Ishikawa (cell line): ENCODE data around the gene EXOC4.

Source experiments
- CEBPB ChIP-seq: IDR thresholded peaks from 2 replicates; pipeline ENCODE4 v1.6.1; 2012
- CREB1 ChIP-seq: IDR thresholded peaks from 2 replicates; pipeline ENCODE4 v1.6.1; 2012; ENCODE audit warnings: low read depth
- EGR1 ChIP-seq: IDR thresholded peaks from 2 replicates; pipeline ENCODE4 v1.6.1; 2012
- EP300 ChIP-seq: IDR thresholded peaks from 2 replicates; pipeline ENCODE4 v1.6.1; 2012; ENCODE audit warnings: borderline replicate concordance
- FOXM1 ChIP-seq: IDR thresholded peaks from 2 replicates; pipeline ENCODE4 v1.6.1; 2012; ENCODE audit warnings: low read depth, borderline replicate concordance
- MAX ChIP-seq: IDR thresholded peaks from 2 replicates; pipeline ENCODE4 v1.6.1; 2012
- NFIC ChIP-seq: IDR thresholded peaks from 2 replicates; pipeline ENCODE4 v1.6.1; 2012
- RAD21 ChIP-seq: IDR thresholded peaks from 2 replicates; pipeline ENCODE4 v1.6.1; 2012; ENCODE audit warnings: low read depth
- TAF1 ChIP-seq: IDR thresholded peaks from 2 replicates; pipeline ENCODE4 v1.6.1; 2012; ENCODE audit warnings: low read depth, mild to moderate bottlenecking
- TCF12 ChIP-seq: IDR thresholded peaks from 2 replicates; pipeline ENCODE4 v1.6.1; 2012; ENCODE audit warnings: low read depth
- TEAD4 ChIP-seq: IDR thresholded peaks from 2 replicates; pipeline ENCODE4 v1.6.1; 2012
- USF1 ChIP-seq: IDR thresholded peaks from 2 replicates; pipeline ENCODE4 v1.6.1; 2012
- YY1 ChIP-seq: IDR thresholded peaks from 2 replicates; pipeline ENCODE4 v1.6.1; 2012; ENCODE audit warnings: low read depth
- ZBTB7A ChIP-seq: IDR thresholded peaks from 2 replicates; pipeline ENCODE4 v1.6.1; 2012; ENCODE audit warnings: low read depth
- TF ChIP-seq, protein P1 (sequence below): IDR thresholded peaks from 2 replicates; pipeline ENCODE4 v1.6.1; 2012; ENCODE audit warnings: low read depth, mild to moderate bottlenecking

Gene EXOC4

DNA sequence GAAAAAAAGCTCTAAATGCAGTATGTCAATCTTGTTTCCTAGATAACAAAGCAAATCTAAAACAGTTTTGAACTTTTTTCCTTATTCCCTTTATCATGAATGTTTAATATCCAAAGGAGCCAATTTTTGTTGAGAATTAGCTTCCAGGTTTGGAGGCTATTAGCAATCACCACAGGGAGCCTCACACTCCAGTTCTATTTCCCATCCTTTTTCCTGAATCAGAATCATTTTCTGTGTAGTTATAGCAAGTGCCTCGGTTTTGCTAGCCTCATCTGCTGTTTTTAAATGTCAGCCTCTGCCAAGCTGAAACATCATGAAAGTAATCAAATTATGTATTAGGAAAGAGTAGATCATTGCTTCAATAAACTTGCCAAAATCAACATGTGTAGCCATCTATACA is 516.8 kb downstream of the EXOC4 start:
- TF ChIP-seq EGR1 = no peak
- TF ChIP-seq, protein P1, sequence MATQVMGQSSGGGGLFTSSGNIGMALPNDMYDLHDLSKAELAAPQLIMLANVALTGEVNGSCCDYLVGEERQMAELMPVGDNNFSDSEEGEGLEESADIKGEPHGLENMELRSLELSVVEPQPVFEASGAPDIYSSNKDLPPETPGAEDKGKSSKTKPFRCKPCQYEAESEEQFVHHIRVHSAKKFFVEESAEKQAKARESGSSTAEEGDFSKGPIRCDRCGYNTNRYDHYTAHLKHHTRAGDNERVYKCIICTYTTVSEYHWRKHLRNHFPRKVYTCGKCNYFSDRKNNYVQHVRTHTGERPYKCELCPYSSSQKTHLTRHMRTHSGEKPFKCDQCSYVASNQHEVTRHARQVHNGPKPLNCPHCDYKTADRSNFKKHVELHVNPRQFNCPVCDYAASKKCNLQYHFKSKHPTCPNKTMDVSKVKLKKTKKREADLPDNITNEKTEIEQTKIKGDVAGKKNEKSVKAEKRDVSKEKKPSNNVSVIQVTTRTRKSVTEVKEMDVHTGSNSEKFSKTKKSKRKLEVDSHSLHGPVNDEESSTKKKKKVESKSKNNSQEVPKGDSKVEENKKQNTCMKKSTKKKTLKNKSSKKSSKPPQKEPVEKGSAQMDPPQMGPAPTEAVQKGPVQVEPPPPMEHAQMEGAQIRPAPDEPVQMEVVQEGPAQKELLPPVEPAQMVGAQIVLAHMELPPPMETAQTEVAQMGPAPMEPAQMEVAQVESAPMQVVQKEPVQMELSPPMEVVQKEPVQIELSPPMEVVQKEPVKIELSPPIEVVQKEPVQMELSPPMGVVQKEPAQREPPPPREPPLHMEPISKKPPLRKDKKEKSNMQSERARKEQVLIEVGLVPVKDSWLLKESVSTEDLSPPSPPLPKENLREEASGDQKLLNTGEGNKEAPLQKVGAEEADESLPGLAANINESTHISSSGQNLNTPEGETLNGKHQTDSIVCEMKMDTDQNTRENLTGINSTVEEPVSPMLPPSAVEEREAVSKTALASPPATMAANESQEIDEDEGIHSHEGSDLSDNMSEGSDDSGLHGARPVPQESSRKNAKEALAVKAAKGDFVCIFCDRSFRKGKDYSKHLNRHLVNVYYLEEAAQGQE = no peak
- TF ChIP-seq TCF12 = no peak
- no peak for TF ChIP-seq TAF1
- TF ChIP-seq YY1 = no peak
- no peak for TF ChIP-seq TEAD4
- no peak for TF ChIP-seq NFIC
- no peak for TF ChIP-seq USF1
- TF ChIP-seq FOXM1 = no peak
- TF ChIP-seq ZBTB7A = no peak
- no peak for TF ChIP-seq CREB1
- TF ChIP-seq CEBPB = no peak
- TF ChIP-seq MAX = no peak
- TF ChIP-seq EP300 = no peak

DNA sequence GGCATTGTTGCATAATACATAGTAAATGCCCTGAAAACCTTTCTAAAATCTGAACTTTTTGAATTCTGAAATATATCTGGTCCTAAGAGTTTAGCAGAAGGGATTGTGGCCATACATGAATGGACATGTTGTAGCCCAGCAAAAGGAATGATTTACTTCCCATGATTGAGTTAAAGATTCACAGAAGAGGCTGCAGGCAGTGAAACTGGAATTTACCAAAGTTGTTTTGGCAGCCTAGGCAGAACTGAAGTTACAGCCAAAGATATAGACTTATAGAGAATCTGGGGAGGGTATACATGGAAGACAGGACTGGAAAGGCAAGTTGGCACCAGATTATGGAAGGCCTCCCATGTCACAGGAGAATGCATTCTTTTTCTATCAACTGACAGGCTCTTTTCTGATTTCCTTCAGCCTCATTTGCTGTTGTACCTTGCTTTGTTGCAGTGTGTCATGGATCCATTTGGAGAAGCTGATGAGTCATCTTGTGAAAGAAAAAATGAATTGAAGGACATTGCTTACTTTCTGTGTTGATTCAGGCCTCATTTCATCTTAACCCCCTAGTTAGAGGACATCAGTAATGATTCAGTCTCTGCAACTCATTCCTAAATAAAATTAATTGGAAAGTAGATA is 518.1 kb downstream of the EXOC4 start:
- no peak for TF ChIP-seq RAD21
- TF ChIP-seq TEAD4 = no peak

GRCh38 chr7:133771788-133772419 is 519.0 kb downstream of the EXOC4 start:
- no peak for TF ChIP-seq MAX
- TF ChIP-seq USF1 = no peak
- TF ChIP-seq NFIC = no peak
- TF ChIP-seq TEAD4 = no peak
- TF ChIP-seq FOXM1 = no peak
- TF ChIP-seq YY1 = no peak
- no peak for TF ChIP-seq CREB1

DNA sequence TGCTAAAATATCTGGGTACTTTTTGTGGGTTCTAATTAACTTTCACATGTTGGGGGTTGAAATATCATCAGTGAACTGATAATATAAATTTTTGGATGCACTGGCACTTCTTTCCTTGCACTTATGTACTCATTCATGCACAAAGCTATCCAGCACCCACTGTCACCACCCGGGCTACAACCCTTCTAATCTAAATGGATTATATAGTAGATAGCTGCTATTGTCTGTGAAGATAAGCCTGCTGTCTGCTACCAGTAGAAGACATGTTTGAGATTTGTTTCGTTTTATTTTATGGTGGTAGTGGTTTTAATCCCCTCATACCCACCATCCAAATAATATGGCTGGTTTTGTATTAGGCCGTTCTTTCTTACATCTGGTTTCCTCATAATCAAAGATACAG is 520.7 kb downstream of the EXOC4 start:
- no peak for TF ChIP-seq FOXM1
- no peak for TF ChIP-seq CEBPB
- TF ChIP-seq ZBTB7A = no peak
- TF ChIP-seq TCF12 = no peak
- no peak for TF ChIP-seq MAX
- no peak for TF ChIP-seq USF1

DNA sequence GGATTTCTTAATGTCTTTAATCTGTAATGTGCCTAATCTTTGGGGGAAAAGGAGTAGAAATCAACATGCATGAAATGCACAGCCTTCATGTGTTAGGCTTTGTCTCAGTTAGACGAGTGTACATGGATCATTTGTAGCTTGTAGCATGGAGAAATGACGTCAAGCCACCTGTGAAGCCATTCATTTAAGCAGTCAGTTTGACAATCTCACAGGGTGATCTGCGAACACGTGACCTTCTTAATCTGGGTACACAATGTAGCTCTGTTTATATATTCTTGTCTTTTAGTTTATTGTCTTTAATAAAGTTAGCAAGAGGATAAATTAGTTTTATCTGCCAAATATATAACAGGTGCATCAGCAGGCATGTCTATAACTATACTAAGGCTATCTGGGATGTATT is 522.3 kb downstream of the EXOC4 start:
- TF ChIP-seq CREB1 (no peak), TCF12 (no peak), MAX (no peak), NFIC (no peak), EP300 (no peak), CEBPB (no peak), USF1 (no peak), EGR1 (no peak), TEAD4 (no peak), FOXM1 (no peak), RAD21 (no peak), TAF1 (no peak), YY1 (no peak), ZBTB7A (no peak)
- TF ChIP-seq, protein P1 = no peak
